PC-3 (cell line): ENCODE measurements around the gene KRTAP29-1. TPM values are rescaled to one million over a fixed set of nuclear protein-coding genes. Genes with fewer than 3 reads are reported as not detected.
A peak's percentile ranks its signal among the peaks of the same experiment; 100 is the strongest.

ENCODE experiments used
- ATAC-seq: fragments of 200-7000 bp; cut with Tn5 transposase; 2 replicates; pipeline ENCODE4 v1.9.1; 2020; ENCODE audit warnings: mild to moderate bottlenecking, moderate library complexity
- BruUV-seq: library from RNA; stranded (reverse); fragments of 400-500 nt; replicated peaks from 2 replicates; lab custom pipeline; 2021; lab: Mats Ljungman, UMichigan
- CTCF ChIA-PET: fragments of 300-600 bp; sonication (Branson Sonifier 250); formaldehyde crosslinking; loops from one replicate; lab custom pipeline; 2022; ENCODE audit warnings: antibody characterized with exemption; lab: Charles Lee
- POLR2A ChIA-PET: fragments of 300-600 bp; sonication (Branson Sonifier 250); formaldehyde crosslinking; loops from one replicate; lab custom pipeline; 2022; ENCODE audit warnings: antibody characterized with exemption; ENCODE audit not compliant: unreplicated experiment; lab: Charles Lee
- DNase-seq: peaks from one replicate; pipeline ENCODE4 v3.0.0-alpha.2; 2015
- H2AFZ ChIP-seq: fragments of 300-600 bp; sonication (generic); 2 replicates; pipeline ENCODE4 v1.6.0; 2016; ENCODE audit warnings: antibody characterized with exemption, low read length
- H3F3A ChIP-seq: fragments of 300-600 bp; sonication (generic); one replicate; pipeline ENCODE4 v1.6.0; 2017; ENCODE audit warnings: antibody characterized with exemption, low read length, control low read depth, mild to moderate bottlenecking; ENCODE audit not compliant: unreplicated experiment
- H3K27ac ChIP-seq: fragments of 300-600 bp; sonication (generic); 2 replicates; pipeline ENCODE4 v1.5.1; 2016; ENCODE audit warnings: mild to moderate bottlenecking, low read length
- H3K27me3 ChIP-seq: fragments of 300-600 bp; sonication (generic); 2 replicates; pipeline ENCODE4 v1.6.1; 2016; ENCODE audit warnings: low read length, mixed read lengths
- H3K36me3 ChIP-seq: fragments of 300-600 bp; sonication (generic); 2 replicates; pipeline ENCODE4 v1.6.1; 2016; ENCODE audit warnings: low read depth, mixed run types, low read length, mixed read lengths
- H3K4me1 ChIP-seq: fragments of 300-600 bp; sonication (generic); 2 replicates; pipeline ENCODE4 v1.5.1; 2016; ENCODE audit warnings: low read length; ENCODE audit not compliant: insufficient read depth
- H3K4me2 ChIP-seq: fragments of 300-600 bp; sonication (generic); 2 replicates; pipeline ENCODE4 v1.6.0; 2016; ENCODE audit warnings: low read length
- H3K4me3 ChIP-seq: fragments of 300-600 bp; sonication (generic); 2 replicates; pipeline ENCODE4 v1.5.1; 2016; ENCODE audit warnings: mild to moderate bottlenecking, low read length, mixed read lengths
- H3K79me2 ChIP-seq: fragments of 300-600 bp; sonication (generic); 2 replicates; pipeline ENCODE4 v1.6.1; 2017; ENCODE audit warnings: low read length, mixed read lengths
- H3K9ac ChIP-seq: fragments of 300-600 bp; sonication (generic); 2 replicates; pipeline ENCODE4 v1.6.0; 2016; ENCODE audit warnings: mild to moderate bottlenecking, low read length
- H3K9me2 ChIP-seq: fragments of 300-600 bp; sonication (generic); replicated peaks from 2 replicates; pipeline ENCODE4 v1.6.1; 2016; ENCODE audit warnings: mixed run types, low read length, mixed read lengths
- H3K9me3 ChIP-seq: fragments of 300-600 bp; sonication (generic); 2 replicates; pipeline ENCODE4 v1.6.1; 2016; ENCODE audit warnings: low read length, mixed read lengths
- H4K20me1 ChIP-seq: fragments of 300-600 bp; sonication (generic); 2 replicates; pipeline ENCODE4 v1.6.1; 2016; ENCODE audit warnings: low read length, mixed read lengths
- CTCF ChIP-seq: fragments of 300-600 bp; sonication (generic); conservative IDR thresholded peaks from 2 replicates; pipeline ENCODE4 v1.5.1; 2017; ENCODE audit warnings: antibody characterized with exemption, low read depth, mild to moderate bottlenecking, low read length
- EZH2 ChIP-seq: fragments of 300-600 bp; sonication (generic); IDR thresholded peaks from one replicate; pipeline ENCODE4 v1.6.1; 2017; ENCODE audit warnings: antibody characterized with exemption, mild to moderate bottlenecking, low read length; ENCODE audit not compliant: unreplicated experiment
- EZH2phosphoT487 ChIP-seq: fragments of 300-600 bp; sonication (generic); IDR thresholded peaks from 2 replicates; pipeline ENCODE4 v1.6.1; 2018; ENCODE audit warnings: mild to moderate bottlenecking, antibody characterized with exemption, low read length, borderline replicate concordance
- intact Hi-C: fragments of 100-400 bp; cut with micrococcal nuclease; formaldehyde crosslinking; loops from 2 replicates; pipeline ENCODE4 v1.9.0; 2023
- total RNA-seq: library from RNA; depleted of rRNA; stranded (reverse); fragments of >200 nt; gene quantifications from 2 replicates; pipeline ENCODE4 v1.2.3, GENCODE V29; 2014

KRTAP29-1 gene
- total RNA-seq, 1 experiment from 2014 or later, result not detected

DNA sequence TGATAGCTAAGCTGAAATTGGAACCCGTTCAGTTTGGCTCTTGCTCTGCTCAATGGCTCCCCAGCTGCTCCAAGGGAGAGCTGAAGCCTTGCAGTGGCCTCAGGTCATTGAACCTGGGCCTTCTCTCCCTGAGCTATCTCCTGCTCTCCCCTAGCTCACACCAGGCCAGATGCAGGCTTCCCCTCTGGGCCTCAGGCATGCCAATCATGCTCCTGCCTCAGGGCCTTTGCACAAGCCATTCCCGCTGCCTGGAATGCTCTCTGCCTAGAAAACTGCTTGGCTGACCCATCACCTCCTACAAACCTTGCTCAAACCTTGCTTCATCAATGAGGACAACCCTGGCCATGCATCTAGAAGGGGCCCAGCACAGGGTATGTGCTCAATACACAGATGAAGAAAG is 29.6 kb upstream of the KRTAP29-1 start:
- Histone ChIP-seq H3K9ac (no peak overlapping the region), H3K79me2 (no peaks in the 10 kb centered on the region), H3K27me3 (no peaks in the 10 kb centered on the region), H3K4me1 (no peaks in the 10 kb centered on the region), H3K36me3 (no peaks in the 10 kb centered on the region), H3K9me3 (no peaks in the 10 kb centered on the region), H4K20me1 (no peaks in the 10 kb centered on the region), H3K27ac (no peak overlapping the region), H3K4me2 (no peak overlapping the region), H3K4me3 (no peak overlapping the region), H3F3A (no peaks in the 10 kb centered on the region), H2AFZ (no peak overlapping the region), H3K9me2 (no peaks in the 10 kb centered on the region)
- TF ChIP-seq EZH2phosphoT487 (no peak), CTCF (no peak), EZH2 (no peak)
- CTCF ChIA-PET, result no interaction called here
- no TSS peak for BruUV-seq
- intact Hi-C loops, result no loop called here
- ATAC-seq, result no peak
- POLR2A ChIA-PET, result no interaction called here
- no peak for DNase-seq

- Histone ChIP-seq H3K4me2 (no peak overlapping the region), H3K79me2 (no peaks in the 10 kb centered on the region), H3K9me2 (no peaks in the 10 kb centered on the region), H3F3A (no peaks in the 10 kb centered on the region), H3K4me1 (no peaks in the 10 kb centered on the region), H3K9ac (no peak overlapping the region), H3K27ac (no peak overlapping the region), H3K4me3 (no peak overlapping the region), H3K9me3 (no peaks in the 10 kb centered on the region), H3K36me3 (no peaks in the 10 kb centered on the region), H4K20me1 (no peaks in the 10 kb centered on the region), H2AFZ (no peak overlapping the region), H3K27me3 (no peaks in the 10 kb centered on the region)
- no peak for ATAC-seq
- no TSS peak for BruUV-seq
- TF ChIP-seq EZH2phosphoT487 (no peak), EZH2 (no peak), CTCF (no peak)
- intact Hi-C loops, result no loop called here
- POLR2A ChIA-PET, result no interaction called here
- DNase-seq, result no peak
- CTCF ChIA-PET, result no interaction called here
Observed at GRCh38 chr17:41331606-41332005, 29.0 kb upstream of the KRTAP29-1 start.

DNA sequence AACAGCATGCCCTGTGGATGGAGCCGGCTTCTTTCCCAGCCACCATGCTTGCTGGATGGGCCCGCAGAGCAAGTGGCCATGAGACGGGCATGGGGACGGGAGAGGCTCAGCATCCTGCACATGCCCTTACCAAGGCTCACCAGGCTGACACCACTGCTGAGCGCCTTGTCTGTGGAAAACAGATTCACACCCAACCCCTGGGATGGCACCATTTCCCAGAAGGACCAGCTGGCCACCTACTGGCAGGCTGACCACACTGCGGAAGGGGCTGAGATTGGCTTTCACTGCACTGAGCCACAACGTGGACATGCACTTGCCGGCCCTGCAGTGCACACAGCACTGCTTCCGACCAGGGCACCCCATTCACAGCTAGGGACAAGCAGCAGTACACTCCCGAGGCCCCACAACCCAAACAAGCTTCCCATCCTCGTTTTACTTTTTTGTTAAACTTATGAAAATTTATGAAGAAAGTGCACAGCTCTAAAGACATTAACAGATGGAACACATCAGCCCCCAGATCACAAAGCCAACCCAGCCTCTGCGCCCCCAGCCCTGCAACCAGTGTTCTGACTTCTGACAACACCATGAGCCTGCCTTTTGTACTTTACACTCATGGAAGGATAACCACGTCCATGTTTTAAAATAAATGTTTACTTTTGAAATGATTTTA is 26.8 kb upstream of the KRTAP29-1 start:
- Histone ChIP-seq H2AFZ (0 out of 2 replicates have a peak overlapping the region, but pooled peaks have one; percentile 53), H3K9me3 (no peaks in the 10 kb centered on the region), H3K79me2 (no peaks in the 10 kb centered on the region), H3K4me3 (no peak overlapping the region), H3K4me2 (no peak overlapping the region), H3K9me2 (no peaks in the 10 kb centered on the region), H3F3A (no peaks in the 10 kb centered on the region), H3K9ac (no peak overlapping the region), H3K36me3 (no peaks in the 10 kb centered on the region), H3K27me3 (no peaks in the 10 kb centered on the region), H3K4me1 (no peaks in the 10 kb centered on the region), H4K20me1 (no peaks in the 10 kb centered on the region), H3K27ac (no peak overlapping the region)
- DNase-seq (peak; percentile 69), ATAC-seq (peak; percentile 86)
- intact Hi-C loops, result loop anchor here (10.0 kb wide), 3 partner anchors 165 to 525 kb away; no protein-coding TSS in a partner anchor
- CTCF ChIA-PET, result no interaction called here
- no TSS peak for BruUV-seq
- peak; percentile 68 for TF ChIP-seq CTCF
- TF ChIP-seq EZH2, result no peak
- TF ChIP-seq EZH2phosphoT487, result no peak
- POLR2A ChIA-PET, result no interaction called here
